GM19395 (cell line): ENCODE data around the gene CEP76.
"Not testable (repeated sequence)": the region's sequence is repeated elsewhere in the genome, so short reads cannot be mapped to it uniquely, and the experiment has no call there.

ENCODE experiments used
- ATAC-seq: cut with Tn5 transposase; IDR thresholded peaks from one replicate; pipeline ENCODE4 v1.9.1; 2021; ENCODE audit warnings: mild to moderate bottlenecking, moderate library complexity; ENCODE audit not compliant: unreplicated experiment

CEP76 gene

GRCh38 chr18:12645254-12645653 lies 57.3 kb downstream of the CEP76 start:
- ATAC-seq = no peak

- not testable (repeated sequence) for ATAC-seq
Measured at GRCh38 chr18:12643756-12644155, 58.8 kb downstream of the CEP76 start.

GRCh38 chr18:12640881-12641200 lies 61.7 kb downstream of the CEP76 start:
- no peak for ATAC-seq

DNA sequence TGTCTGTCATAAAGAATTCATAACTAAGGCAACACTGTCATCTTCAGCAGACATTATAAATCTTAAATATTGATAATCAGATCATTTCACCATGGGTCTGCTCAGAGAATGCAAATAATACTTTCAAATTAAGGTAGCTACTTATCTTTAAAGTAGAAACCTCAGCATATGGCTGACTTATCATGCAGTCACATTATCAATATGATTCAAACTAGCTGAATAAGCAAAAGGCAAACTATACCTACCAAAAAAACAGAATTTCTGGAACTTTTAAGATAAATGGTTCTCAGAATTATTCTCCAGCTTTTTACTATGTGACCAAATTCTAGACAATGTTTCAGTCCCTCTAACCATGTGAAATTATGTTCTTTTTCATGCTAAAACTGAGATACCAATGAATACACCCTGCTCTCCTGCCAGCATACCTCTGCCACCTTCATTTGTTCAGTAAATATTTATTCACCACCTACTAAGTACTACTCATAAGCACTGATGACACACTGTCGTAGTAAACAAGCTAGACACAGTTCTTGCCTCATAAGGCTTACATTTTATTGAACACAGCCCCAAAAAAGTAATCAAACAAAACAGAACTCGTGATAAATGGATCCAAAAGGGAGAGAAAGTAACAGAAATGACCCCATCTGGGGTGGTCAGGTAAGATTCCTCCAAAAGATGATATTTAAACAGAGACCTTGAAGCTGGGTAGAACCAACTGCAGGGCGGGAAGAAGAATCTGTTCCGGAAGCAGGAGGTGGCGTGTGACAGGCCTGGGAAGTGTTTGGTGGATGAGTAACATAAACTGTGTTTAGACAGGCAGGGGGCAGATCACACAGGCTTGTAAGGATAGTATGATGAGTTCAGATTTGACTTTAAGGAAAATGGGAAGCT lies 62.3 kb downstream of the CEP76 start:
- ATAC-seq = no peak

DNA sequence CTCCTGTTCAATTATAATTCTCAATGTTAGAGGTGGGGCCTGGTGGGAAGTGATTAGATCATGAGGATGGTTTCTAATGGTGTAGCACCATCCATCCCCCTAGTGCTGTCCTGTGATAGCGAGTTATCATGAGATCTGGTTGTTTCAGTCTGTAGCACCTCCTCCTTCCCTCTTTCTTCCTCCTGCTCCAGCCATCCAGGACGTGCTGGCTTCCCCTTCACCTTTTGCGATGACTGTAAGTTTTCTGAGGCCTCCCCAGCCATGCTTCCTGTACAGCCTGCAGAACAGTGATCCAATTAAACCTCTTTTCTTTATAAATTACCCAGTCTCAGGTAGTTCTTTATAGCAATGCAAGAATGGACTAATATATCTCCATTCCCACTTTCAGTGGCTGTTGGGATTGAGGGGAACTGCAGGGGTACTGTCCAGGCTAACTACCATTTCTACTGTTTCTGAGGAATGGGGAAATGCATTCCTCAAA lies 63.8 kb downstream of the CEP76 start:
- no peak for ATAC-seq

GRCh38 chr18:12637901-12638643 lies 64.5 kb downstream of the CEP76 start:
- ATAC-seq = no peak

GRCh38 chr18:12637393-12637792 lies 65.1 kb downstream of the CEP76 start:
- no peak for ATAC-seq

- no peak for ATAC-seq
Measured at GRCh38 chr18:12631831-12632477, 70.6 kb downstream of the CEP76 start.

- ATAC-seq = no peak
Measured at GRCh38 chr18:12630136-12630535, 72.4 kb downstream of the CEP76 start.

DNA sequence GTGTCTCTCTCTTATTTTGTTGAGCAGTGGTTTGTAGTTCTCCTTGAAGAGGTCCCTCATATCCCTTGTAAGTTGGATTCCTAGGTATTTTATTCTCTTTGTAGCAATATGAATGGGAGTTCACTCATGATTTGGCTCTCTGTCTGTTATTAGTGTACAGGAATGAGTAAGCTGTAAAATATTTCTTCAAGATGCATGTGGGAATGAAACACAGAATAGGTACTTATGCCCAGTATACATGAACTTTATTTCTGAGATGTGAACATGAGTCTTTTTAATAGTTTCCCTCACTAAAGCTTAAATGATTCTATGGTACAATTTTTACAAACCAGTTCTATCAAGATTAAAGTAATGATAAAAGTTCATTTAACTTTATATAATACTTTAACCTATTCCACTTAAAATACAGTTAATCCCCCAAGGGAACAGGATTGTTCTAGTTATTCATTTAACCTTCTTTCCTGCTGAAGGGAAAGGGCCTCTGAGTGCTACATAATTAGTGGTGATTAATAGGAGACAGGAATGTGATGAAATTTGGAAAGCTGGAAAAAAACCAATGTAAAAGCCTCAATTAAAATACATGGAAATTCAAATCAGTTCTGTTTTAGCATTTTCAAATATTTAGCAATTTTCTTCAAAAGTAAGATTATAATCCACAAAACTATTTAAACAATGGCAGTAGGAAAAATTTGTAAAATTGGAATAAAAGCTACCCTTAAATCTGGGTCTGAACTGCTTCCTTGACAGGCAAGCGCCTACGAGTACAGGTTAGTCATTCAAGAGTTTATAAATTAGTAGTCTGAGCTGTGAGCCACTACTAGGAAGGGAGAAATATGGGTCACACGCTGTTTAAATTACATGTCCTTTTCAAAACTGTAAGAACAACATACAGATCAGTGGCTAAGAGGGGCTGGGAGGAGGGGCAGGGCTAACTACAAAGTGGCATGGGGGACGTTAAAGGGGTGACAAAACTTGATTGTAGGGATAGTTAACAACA lies 73.5 kb downstream of the CEP76 start:
- ATAC-seq = no peak

DNA sequence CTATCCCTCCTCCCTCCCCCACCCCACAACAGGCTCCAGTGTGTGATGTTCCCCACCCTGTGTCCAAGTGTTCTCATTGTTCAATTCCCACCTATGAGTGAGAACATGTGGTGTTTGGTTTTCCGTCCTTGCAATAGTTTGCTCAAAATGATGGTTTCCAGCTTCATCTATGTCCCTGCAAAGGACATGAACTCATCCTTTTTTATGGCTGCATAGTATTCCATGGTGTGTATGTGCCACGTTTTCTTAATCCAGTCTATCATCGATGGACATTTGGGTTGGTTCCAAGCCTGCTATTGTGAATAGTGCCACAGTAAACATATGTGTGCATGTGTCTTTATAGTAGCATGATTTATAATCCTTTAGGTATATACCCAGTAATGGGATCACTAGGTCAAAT lies 75.3 kb downstream of the CEP76 start:
- not testable (repeated sequence) for ATAC-seq

DNA sequence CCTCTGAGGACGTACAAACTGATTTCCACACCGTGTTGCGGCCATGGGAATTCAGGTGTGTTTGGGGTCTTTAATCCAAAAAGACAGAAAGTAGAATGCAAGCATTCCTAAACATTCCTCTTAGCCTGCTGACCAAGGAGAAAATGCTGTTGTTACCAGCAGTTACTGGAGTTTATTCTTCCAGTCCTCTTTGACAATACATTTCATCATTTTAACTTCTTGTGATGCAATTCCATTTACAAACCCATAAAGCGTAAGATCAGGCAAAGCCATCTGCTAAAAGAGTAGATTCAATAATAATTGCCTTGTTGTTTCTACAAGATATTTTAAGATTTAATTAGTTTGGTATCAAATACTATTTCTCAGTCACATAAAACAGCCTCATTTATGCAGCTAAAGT lies 77.3 kb downstream of the CEP76 start:
- ATAC-seq = no peak
